Muscle of leg (tissue), 11 donors: ENCODE results near the gene ARHGEF16. TPM values are rescaled to one million over a fixed set of nuclear protein-coding genes. Genes with fewer than 3 reads are reported as not detected.

ENCODE experiments used
- DNase-seq: peaks from one replicate; pipeline ENCODE4 v3.0.0; 2013
- H3K27ac ChIP-seq: one replicate; pipeline ENCODE4 v1.5.1; 2013; ENCODE audit warnings: mild to moderate bottlenecking, low read length, control low read depth
- H3K27me3 ChIP-seq: one replicate; pipeline ENCODE4 v1.6.1; 2013; ENCODE audit warnings: low read length; ENCODE audit not compliant: control insufficient read depth, insufficient read depth
- H3K36me3 ChIP-seq: one replicate; pipeline ENCODE4 v1.6.1; 2013; ENCODE audit warnings: low read length; ENCODE audit not compliant: control insufficient read depth, insufficient read depth
- H3K4me1 ChIP-seq: one replicate; pipeline ENCODE4 v1.6.1; 2013; ENCODE audit warnings: low read length; ENCODE audit not compliant: control insufficient read depth, insufficient read depth
- H3K4me3 ChIP-seq: one replicate; pipeline ENCODE4 v1.5.1; 2013; ENCODE audit warnings: low read length, control low read depth
- H3K9me3 ChIP-seq: replicated peaks from 2 replicates; pipeline ENCODE4 v1.6.1; 2013; ENCODE audit warnings: low read depth, low read length; ENCODE audit not compliant: control insufficient read depth
- WGBS: methylation state at CpG from one replicate; pipeline ENCODE4 v1.1.5; 2013; ENCODE audit warnings: missing lambda C conversion rate; ENCODE audit not compliant: insufficient coverage; 5-methylcytosine and 5-hydroxymethylcytosine counted together
- polyA plus RNA-seq, 8 donors: library from polyadenylated mRNA; unstranded; fragments of 120-200 nt; gene quantifications; one replicate each; pipeline versions ENCODE4 v1.2.1 to v1.2.3, GENCODE V29; 2013; ENCODE audit warnings: inconsistent platforms in 1 of 8, low replicate concordance in 1 of 8; ENCODE audit not compliant: insufficient read length in 8 of 8, insufficient read depth in 1 of 8
- total RNA-seq: library from RNA; stranded (reverse); fragments of 120-200 nt; gene quantifications from one replicate; pipeline ENCODE4 v1.2.4, GENCODE V29; 2013

ARHGEF16 gene
- total and polyA plus RNA-seq, 9 donors, result 0.35 to 2.3 (median 0.53) TPM

GRCh38 chr1:3462356-3463012 is 8.0 kb downstream of the ARHGEF16 start:
- Histone ChIP-seq H3K27ac (no peak overlapping the region), H3K27me3 (no peaks in the 10 kb centered on the region), H3K36me3 (no peaks in the 10 kb centered on the region), H3K4me3 (no peak overlapping the region), H3K9me3 (no peaks in the 10 kb centered on the region), H3K4me1 (peaks cover 72% of the 10 kb centered on the region)
- DNase-seq, result no peak
- WGBS, result 73% methylated on average over 6 of the region's 16 CpGs

- WGBS, result 84% methylated on average over 22 of the region's 22 CpGs
- Histone ChIP-seq H3K27ac (no peak overlapping the region), H3K4me3 (no peak overlapping the region), H3K36me3 (no peaks in the 10 kb centered on the region), H3K27me3 (no peaks in the 10 kb centered on the region), H3K4me1 (peaks cover 72% of the 10 kb centered on the region), H3K9me3 (no peaks in the 10 kb centered on the region)
- no peak for DNase-seq
These were observed 8.5 kb downstream of the ARHGEF16 start for GRCh38 chr1:3463013-3463385.

GRCh38 chr1:3463408-3463863 is 9.0 kb downstream of the ARHGEF16 start:
- Histone ChIP-seq H3K4me1 (peaks cover 69% of the 10 kb centered on the region), H3K36me3 (no peaks in the 10 kb centered on the region), H3K27me3 (no peaks in the 10 kb centered on the region), H3K27ac (no peak overlapping the region), H3K9me3 (no peaks in the 10 kb centered on the region), H3K4me3 (no peak overlapping the region)
- 81% methylated on average over 20 of the region's 20 CpGs for WGBS
- no peak for DNase-seq

GRCh38 chr1:3463891-3464648 is 9.6 kb downstream of the ARHGEF16 start:
- H3K9me3 ChIP-seq, result no peaks in the 10 kb centered on the region
- H3K4me3 ChIP-seq, result no peak overlapping the region
- H3K27me3 ChIP-seq, result no peaks in the 10 kb centered on the region
- H3K4me1 ChIP-seq, result peaks cover 64% of the 10 kb centered on the region
- no peaks in the 10 kb centered on the region for H3K36me3 ChIP-seq
- DNase-seq, result no peak
- no peak overlapping the region for H3K27ac ChIP-seq
- WGBS, result 80% methylated on average over 21 of the region's 21 CpGs

GRCh38 chr1:3464649-3465025 is 10.2 kb downstream of the ARHGEF16 start:
- Histone ChIP-seq H3K36me3 (no peaks in the 10 kb centered on the region), H3K4me3 (no peak overlapping the region), H3K9me3 (no peaks in the 10 kb centered on the region), H3K27ac (no peak overlapping the region), H3K4me1 (peaks cover 58% of the 10 kb centered on the region), H3K27me3 (no peaks in the 10 kb centered on the region)
- WGBS, result 79% methylated on average over 11 of the region's 11 CpGs
- DNase-seq, result no peak

GRCh38 chr1:3465091-3465934 is 10.8 kb downstream of the ARHGEF16 start:
- Histone ChIP-seq H3K27me3 (no peaks in the 10 kb centered on the region), H3K36me3 (no peaks in the 10 kb centered on the region), H3K4me3 (no peak overlapping the region), H3K27ac (no peak overlapping the region), H3K9me3 (no peaks in the 10 kb centered on the region), H3K4me1 (peaks cover 51% of the 10 kb centered on the region)
- 80% methylated on average over 16 of the region's 28 CpGs for WGBS
- DNase-seq, result no peak

GRCh38 chr1:3465935-3466321 is 11.5 kb downstream of the ARHGEF16 start:
- 70% methylated on average over 15 of the region's 17 CpGs for WGBS
- H3K27me3 ChIP-seq, result no peaks in the 10 kb centered on the region
- no peak overlapping the region for H3K27ac ChIP-seq
- H3K9me3 ChIP-seq, result no peaks in the 10 kb centered on the region
- no peak for DNase-seq
- H3K4me1 ChIP-seq, result peaks cover 46% of the 10 kb centered on the region
- no peak overlapping the region for H3K4me3 ChIP-seq
- no peaks in the 10 kb centered on the region for H3K36me3 ChIP-seq

- Histone ChIP-seq H3K36me3 (no peaks in the 10 kb centered on the region), H3K9me3 (no peaks in the 10 kb centered on the region), H3K27ac (no peak overlapping the region), H3K4me3 (no peak overlapping the region), H3K4me1 (peaks cover 47% of the 10 kb centered on the region), H3K27me3 (no peaks in the 10 kb centered on the region)
- 88% methylated on average over 13 of the region's 16 CpGs for WGBS
- DNase-seq, result no peak
These were observed 12.1 kb downstream of the ARHGEF16 start for GRCh38 chr1:3466366-3467075.

- Histone ChIP-seq H3K36me3 (no peaks in the 10 kb centered on the region), H3K9me3 (no peaks in the 10 kb centered on the region), H3K27ac (no peak overlapping the region), H3K27me3 (no peaks in the 10 kb centered on the region), H3K4me3 (no peak overlapping the region), H3K4me1 (peaks cover 51% of the 10 kb centered on the region)
- WGBS, result 87% methylated on average over 19 of the region's 35 CpGs
- no peak for DNase-seq
These were observed 12.9 kb downstream of the ARHGEF16 start for GRCh38 chr1:3467096-3468036.
